Astrocyte (in vitro differentiated cells and primary cell): ENCODE data around the gene NDUFS2.

Experiments used
- EZH2 ChIP-seq: IDR thresholded peaks from 2 replicates; pipeline ENCODE4 v1.6.1; 2012; ENCODE audit warnings: mild to moderate bottlenecking, low read length, inconsistent platforms; ENCODE audit not compliant: insufficient read depth
- TF ChIP-seq, protein P1 (sequence below): IDR thresholded peaks from 2 replicates; pipeline ENCODE4 v1.5.1; 2011; ENCODE audit warnings: low read depth, mild to moderate bottlenecking, inconsistent platforms, low read length, moderate library complexity; ENCODE audit not compliant: insufficient read depth

DNA sequence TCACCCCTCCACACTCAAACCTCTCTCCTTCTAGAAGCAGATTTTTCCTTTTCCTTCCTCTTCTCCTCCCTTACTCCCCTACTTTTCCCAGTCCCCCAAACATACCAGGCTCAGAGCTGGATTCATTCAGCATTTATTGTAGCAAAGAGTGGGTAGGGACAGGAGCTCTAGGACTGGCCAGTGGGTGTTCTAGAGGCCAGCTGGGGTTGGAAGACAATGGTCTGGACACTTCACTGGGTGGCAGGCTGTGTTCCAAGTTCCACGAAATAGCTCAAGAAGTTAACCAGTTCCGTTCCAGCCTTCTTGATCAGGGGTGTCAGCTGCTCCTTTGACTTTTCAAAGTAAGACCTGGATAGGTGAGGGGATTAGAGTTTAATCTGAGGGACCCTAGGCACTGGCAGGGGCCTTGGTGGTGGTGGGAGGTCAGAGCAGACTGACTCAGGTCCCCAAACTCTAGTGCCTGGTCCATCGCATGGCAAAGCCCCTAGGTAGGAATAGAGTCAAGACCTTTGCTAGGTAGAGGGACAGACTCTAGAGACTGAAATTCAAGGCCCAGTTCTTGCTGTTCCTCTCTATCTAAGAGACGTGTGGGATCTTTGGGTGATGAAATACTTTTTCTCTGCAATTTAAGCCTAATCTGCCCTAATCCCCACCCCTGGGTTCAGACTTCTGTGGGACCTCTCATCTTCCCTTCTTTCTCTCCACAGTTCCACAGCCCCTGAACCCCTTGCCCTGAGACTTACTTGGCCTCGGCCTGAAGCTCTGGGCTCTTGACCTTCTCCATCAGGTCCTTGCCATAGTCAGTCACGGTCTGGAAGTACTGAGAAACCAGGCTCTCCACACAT is 20.2 kb downstream of the NDUFS2 start:
- no peak for TF ChIP-seq EZH2
- TF ChIP-seq, protein P1, sequence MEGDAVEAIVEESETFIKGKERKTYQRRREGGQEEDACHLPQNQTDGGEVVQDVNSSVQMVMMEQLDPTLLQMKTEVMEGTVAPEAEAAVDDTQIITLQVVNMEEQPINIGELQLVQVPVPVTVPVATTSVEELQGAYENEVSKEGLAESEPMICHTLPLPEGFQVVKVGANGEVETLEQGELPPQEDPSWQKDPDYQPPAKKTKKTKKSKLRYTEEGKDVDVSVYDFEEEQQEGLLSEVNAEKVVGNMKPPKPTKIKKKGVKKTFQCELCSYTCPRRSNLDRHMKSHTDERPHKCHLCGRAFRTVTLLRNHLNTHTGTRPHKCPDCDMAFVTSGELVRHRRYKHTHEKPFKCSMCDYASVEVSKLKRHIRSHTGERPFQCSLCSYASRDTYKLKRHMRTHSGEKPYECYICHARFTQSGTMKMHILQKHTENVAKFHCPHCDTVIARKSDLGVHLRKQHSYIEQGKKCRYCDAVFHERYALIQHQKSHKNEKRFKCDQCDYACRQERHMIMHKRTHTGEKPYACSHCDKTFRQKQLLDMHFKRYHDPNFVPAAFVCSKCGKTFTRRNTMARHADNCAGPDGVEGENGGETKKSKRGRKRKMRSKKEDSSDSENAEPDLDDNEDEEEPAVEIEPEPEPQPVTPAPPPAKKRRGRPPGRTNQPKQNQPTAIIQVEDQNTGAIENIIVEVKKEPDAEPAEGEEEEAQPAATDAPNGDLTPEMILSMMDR, result no peak
